NCI-H2081 treated with DMSO at 0.1 percent for 48 hours (cell line): ENCODE measurements around the gene CACNA1E.
"Not testable (repeated sequence)": the region's sequence is repeated elsewhere in the genome, so short reads cannot be mapped to it uniquely, and the experiment has no call there.

Experiments
- DNase-seq: peaks from one replicate; lab custom pipeline; 2025; lab: John Stamatoyannopoulos, UW

CACNA1E gene

DNA sequence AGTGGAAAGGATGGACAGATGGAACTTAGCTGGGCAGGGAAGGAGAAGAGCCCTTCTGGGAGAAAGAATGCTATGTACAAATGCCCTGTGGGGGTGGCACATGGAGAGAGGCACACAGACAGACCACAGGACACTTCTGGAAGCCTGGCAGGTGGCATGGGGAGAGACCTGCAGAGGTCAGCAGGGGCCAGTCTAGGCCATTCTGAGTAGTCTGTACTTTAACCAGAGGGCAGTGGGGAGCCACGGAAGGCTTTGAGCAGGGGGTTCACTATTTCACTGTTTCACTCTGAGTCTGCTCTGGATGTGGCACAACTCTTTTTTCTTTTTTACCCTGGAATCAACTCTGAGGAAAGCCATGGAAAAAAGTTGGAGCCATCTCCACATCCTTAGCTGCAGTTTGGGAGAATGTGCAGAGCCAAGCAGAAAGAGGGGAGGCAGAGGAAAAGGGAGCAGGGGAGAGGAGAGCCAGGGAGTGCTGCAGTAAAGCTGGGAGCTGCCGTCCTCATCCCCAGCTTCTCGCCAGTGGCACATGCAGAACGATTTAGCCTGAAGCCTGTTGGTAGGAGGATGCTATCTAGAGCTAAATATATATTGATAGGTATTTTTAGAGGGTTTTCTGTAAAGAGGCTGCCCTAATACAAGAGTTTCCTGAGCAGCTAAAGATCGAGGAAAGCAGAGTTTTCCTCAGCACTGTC lies 34.0 kb downstream of the CACNA1E start:
- no peak for DNase-seq

DNA sequence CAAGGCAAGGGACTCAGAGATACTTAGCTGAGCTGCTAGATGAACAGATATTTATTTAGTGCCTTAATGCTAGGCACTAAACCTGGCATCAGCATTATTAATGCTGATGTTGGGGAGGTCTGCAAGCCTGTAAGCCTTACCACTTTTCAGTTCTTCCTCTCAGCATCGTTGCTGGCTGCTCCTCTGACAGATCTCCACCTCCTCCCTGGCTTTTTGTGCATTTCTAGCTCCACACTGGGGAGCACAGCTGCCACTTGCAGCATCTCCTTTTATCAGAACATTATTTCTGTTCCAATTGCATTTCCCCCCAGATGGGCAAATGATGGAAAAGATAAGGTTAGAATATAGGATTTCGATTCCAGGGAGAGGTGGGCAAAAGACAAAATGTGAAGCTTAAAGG lies 34.8 kb downstream of the CACNA1E start:
- DNase-seq: no peak

DNA sequence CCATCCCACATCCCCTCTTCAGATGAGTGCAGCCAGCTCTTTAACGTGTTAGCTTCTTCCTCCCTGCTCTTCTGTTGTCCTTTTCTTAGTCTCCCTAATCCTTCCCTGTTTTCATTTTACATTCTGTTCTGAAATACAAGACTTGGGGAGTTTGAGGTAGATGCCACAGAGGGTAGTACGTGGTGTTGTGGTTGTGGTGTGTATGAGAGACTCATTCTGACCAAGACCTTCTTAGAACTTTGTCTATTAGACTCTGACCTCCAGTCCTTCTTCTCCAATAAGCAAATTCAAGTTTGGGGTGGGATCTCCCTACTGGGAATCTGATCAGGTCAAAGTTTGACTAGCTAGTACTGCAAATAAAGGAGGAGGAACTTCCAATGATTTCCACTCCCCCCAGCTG lies 39.5 kb downstream of the CACNA1E start:
- DNase-seq: no peak

DNA sequence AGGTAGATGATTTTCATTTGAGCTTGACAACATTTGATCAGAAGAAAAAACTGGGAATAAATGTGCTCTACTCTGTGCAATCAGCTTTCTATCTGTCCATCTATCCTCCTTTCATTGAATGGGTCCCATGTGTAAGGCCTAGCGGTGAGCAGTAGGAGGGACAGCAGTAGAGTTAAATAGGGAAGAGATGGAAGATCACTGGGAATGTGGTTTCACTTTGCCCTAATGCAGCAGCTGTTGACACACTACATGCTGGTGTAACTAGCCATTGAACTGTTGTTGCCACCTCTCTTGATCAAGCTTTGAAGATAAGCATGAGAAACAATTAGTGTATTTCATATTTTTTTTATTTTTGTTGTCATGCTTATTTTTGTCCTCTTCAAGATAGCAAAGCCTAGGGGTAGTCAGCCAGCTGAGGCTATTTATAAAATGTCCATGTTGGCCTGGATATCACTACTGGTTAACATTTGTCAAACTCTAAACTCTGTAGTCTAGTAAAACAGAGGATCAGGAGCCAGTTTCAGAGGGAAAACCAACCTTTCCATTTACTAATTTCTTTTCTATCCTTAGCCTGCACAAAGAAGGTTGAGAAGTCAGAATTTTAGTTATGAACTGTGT lies 41.9 kb downstream of the CACNA1E start:
- no peak for DNase-seq

DNA sequence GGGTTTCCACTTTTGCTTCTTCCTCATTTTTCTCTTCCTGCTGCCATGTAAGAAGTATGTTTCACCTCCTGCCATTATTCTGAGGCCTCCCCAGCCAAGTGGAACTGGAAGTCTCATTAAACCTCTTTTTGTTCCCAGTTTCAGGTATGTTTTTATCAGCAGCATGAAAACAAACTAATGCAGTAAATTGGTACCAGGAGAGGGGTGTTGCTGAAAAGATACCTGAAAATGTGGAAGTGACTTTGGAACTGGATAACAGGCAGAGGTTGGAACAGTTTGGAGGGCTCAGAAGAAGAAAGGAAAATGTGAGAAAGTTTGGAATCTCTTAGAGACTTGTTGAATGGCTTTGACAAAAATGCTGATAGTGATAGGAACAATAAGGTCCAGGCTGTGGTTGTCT lies 44.9 kb downstream of the CACNA1E start:
- not testable (repeated sequence) for DNase-seq

DNA sequence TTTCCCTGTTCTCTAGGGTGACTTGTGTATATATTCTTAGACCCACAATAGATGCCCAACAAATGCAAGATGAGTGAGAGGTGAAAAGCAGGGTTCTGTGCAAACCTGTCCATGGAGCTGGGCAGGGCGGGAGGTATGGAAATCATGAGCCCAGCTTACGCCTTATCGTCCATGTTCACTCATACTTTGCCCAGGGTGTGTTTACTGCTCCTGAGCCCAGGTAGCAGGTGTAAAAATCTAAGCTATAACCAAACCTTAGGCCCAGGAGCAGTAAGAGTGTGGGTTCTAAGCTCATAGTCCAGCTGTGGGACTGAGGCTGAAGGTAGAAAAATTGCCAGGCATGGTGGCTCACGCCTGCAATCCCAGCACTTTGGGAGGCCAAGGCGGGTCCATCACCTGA lies 48.1 kb downstream of the CACNA1E start:
- DNase-seq: no peak

DNA sequence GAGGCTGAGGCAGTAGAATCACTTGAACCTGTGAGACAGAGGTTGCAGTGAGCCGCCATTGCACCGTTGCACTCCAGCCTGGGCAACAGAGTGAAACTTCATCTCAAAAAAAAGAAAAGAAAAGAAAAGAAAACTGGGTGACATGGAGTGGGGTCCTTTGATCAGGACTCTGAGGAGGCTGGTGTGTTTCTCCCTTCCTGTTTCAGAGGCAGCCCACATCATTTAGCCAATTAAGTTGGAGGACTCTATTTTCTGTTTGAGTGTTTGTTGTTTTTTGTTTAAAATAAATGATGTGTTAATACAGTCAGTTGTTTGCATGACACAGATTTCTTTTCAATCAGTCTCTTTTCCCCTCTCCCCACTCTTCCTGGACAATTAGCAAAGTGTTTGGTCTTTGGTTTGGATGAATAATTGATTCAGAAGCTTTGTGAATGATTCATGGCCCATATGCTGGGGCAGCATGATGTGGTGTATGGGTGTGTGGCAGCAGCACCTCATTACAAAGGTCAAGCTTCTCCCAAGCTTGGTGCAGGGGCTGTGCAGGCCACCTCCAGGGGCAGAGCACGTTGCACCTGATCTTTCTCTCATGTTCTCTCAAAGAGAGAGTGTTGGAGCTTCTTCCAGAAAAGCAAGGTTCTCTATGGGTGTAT lies 48.8 kb downstream of the CACNA1E start:
- no peak for DNase-seq

DNA sequence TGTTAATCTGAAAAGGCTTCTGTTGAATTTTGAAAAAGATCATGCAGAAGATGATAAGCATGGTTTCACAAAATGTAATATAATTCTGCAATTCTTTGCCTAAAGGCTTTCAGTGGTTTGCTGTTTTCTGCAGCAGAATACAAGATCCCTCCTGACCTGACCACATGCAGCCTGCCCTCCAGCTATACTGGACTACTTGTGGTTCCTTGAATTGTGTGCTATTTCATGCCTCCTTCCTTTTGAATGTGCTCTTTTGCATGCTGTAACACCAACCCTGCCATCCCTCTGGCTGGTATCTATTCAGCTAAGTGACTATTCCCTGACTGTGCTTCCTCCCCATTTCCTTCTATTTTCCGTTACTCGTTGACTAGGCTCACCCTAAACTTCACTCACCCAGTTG lies 55.5 kb downstream of the CACNA1E start:
- no peak for DNase-seq

DNA sequence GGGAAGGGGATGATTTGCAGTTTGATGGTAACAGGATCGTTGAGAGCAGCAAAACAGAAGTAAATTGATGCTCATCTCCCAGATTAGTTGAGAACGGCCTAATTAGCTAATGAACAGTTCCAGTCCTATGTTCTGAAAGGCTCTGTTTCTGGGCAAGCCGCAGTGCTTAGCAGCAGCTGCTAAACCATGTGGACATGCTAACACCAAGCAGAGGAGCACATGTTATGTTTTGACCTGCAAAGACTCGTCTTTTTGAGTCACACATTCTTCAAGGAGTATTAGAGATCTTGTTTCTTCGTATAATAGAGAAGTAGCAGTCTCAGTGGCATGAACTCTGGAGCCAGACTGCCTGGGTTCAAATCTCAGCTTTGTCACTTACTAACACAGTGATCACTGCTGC lies 58.1 kb downstream of the CACNA1E start:
- no peak for DNase-seq

DNA sequence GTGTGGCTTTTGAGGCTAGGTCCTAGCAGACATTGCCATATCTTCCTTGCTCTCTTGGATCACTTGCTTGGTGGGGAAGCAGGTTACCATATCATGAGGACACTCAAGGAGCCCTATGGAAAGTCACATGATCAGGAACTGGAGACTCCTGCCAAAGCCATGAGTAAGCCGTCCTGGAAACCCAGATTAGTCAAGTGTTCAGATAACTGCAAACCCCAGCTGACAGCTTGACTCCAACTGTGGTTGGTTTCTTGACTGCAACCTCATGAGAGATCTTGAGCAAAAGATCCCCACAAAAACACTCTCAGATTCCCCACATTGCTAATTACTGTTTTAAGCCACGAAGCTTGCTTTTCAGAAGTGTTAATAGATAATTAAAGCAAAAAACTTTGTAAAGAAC lies 58.6 kb downstream of the CACNA1E start:
- no peak for DNase-seq

DNA sequence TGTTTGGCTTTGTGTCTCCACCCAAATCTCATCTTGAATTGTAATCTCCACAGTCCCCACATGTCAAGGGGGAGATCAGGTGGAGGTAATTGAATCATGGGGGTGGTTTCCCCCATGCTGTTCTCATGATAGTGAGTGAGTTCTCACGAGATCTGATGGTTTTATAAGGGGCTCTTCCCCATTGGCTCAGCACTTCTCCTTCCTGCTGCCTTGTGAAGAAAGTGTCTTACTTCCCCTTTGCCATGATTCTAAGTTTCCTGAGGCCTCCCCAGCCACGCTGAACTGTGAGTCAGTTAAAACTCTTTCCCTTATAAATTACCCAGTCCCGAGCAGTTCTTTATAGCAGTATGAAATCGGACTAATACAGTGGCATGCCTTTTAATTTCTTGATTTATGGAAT lies 59.1 kb downstream of the CACNA1E start:
- DNase-seq: not testable (repeated sequence)

DNA sequence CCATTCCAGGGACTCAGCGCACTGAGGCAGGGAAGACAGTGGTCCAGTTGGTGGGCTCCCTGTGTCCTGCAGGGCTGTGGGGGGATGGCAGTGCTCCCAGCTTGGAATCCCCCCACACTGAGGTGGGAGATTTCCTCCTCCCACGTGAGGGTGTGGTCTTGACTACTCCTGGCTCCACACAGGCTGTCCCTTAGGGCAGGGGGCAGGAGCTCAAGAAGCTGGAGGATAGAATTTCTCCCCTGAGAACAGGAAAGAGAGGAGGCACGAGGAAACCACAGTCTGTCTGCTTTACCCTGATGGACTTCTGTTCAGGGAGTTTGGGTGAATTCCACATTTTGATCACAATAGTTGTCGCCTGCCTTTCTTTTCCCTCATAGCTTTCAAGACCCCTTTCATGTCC lies 62.1 kb downstream of the CACNA1E start:
- DNase-seq: no peak

DNA sequence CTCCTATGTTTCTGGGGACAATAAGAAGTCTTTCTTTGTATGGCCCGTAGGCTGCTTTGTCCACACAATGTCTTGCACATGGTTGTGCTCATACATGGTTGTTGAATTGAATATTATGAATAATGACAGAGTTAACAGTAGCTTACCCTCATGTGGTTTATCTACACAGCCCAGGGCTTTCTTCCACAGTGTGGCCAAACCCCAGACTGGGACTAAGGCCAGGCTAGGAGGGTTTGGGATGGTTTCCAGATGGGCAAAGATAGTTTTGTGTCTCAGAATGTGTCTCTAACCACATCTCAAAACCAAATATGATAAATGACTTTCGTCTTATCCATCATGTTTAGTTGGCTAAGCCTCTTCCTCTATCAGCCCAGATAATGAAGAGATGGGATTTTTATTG lies 65.2 kb downstream of the CACNA1E start:
- DNase-seq: no peak

DNA sequence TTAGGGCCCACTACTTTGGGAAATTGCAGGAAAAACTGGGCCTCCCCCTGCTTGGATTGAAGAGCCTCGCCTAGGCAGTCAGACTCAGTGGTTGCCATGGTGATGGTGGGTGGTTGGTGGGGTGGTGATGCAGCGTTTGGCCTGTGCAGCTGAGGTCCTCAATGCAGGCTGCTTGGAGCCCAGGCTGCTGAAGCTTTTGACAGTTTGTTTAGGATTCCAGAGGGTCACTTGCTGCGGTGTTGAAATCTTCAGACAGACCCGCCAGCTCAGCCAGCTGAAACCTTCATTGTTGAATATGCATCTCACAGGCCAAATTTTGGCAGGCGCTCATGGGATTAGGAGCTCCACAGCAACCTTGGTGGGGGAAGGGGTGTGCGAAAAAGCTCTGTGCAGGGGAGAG lies 67.9 kb downstream of the CACNA1E start:
- DNase-seq: no peak

DNA sequence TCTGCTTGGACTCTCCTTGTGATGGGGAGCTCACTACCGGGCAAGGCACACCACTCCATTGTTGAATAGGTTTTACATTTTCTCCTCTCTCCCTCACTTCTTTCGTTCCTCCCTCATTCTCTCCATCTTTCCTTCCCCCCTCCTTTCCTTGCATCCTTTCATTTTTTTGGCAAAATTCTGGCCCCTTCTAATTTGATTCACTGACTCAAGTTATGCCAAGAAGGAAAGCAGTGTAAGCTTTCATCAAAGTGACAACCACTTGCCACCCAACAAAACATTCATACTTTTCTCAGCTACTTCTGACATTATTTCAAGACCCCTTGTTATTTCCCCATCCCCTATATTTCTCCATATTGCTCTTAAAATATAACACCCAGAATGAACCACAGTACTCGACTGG lies 68.4 kb downstream of the CACNA1E start:
- DNase-seq: no peak

DNA sequence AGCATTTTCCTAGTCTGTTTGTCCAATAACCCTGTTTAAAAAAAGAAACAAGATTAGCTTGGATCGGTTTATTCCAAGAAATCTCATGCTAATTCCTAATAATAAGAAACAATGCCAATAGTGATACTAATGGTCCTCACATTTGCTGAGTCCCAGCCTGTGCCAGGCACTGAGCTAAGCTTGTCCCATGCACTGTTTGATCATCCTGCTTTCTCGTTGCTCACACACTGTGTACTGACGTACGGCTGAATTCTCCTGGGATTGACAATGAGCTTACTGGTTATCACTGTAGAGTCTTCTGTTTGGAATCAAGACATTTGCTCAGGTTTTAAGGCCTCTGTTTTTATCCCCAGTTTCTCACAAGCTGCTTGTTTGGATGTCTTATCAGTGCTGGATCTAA lies 71.1 kb downstream of the CACNA1E start:
- DNase-seq: no peak

DNA sequence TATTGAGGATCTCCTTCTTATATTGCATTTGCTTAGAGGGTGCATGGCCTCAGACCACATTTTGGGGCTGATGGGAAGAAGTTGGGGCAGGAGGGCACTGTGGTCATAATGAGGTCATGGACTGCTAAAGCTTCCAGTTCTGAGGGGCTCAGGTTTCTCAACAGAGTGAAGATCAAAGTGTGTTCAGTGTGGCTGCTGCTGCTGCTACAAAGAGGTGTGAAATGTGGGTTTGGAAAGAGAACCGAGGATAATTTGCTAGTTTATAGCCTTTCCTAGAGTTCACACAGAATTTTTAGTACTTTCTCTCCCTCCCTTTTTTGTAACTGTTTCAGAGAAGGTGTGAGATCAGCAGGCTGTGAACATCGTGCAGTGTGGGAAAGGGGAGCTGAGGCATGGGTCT lies 73.3 kb downstream of the CACNA1E start:
- no peak for DNase-seq

DNA sequence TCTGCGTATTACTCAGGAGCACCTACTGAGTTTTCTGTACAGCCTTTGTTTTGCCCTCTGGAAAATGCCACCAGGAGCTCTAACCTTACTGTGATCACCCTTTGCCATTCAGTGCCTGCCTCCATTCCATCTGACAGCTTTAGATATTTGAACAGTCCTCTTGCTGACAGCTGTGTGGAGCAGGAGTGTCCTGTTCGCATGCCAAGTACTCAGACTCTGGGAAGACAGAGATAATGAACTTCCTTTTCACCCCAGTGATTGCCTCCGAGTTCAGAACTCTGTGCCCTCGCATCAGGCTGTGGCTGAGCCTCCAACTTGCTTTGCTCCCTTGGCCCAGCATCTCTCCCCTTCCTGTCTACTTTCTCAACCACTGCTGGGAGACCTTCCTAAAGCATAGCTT lies 74.0 kb downstream of the CACNA1E start:
- DNase-seq: no peak

DNA sequence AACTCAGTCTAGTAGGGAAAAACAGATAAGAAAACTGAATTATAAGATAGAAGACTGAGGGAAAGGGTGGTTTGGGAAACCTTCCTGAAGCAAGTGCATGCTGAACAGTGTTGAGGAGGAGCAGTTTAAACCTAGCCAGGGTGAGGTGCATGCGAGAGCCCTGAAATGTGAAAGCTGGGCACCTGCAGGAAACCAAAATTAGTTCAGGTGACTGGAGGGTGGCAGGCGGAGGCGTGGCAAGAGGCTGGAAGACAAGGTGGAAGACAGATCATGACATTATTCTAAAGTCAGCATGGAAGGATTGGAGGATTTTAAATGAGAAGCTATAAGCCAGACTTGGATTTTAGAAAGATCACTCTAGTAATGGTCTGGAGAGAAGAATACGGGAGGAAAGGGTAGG lies 75.1 kb downstream of the CACNA1E start:
- no peak for DNase-seq

DNA sequence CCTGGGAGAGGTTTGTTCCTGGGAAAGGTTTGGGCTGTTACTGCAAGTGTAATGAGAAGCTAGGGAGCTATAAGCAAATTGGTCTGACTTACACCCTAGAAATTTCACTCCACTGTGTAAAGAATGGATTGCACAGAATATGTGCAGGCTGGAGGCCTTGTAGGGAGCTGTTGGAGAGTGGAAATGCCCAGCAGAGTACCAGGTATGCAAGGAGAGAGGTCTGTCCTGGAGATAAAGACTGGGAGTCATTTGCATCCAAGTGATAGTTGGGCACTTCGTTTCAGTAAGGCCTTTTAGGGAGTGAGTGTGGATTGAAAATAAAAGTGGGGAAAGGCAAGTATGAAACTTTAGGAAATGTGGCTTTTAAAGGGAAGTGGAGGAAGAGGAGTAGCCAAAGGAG lies 75.8 kb downstream of the CACNA1E start:
- no peak for DNase-seq

DNA sequence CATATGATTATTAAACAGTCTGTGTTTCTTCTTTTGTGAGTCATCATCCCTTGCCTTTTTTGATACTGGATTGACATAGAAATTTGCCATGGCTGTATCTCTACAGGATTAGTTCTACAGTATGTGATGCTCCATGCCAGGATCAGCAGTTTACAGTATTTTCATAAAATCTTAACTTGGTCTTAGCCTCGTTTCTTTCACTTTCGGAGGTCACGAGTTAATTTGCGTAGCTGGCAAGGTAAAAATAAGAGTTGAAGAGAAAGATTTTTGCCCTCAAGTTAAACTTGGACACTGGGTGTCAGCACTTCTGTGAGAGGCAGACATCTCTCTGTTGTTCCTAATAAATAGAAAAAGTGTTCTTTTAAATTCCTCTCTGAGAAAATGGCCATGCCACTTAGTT lies 79.1 kb downstream of the CACNA1E start:
- no peak for DNase-seq

DNA sequence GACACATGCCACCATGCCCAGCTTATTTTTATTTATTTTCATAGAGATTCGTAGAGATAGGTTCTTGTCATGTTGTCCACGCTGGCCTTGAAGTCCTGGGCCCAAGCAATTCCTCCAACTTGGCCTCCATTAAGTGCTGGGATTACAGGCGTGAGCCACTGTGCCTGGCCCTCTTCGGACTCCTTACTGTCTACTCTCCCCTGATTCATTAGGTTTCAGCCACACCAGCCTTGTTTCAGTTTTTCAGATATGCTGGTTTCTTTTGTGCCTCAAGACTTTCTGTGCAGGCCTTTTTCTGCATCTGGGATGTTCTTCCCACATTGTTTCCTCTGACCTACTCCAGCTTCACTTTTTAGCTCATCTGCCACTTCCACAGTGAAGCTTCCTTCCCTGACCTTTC lies 85.4 kb downstream of the CACNA1E start:
- no peak for DNase-seq

DNA sequence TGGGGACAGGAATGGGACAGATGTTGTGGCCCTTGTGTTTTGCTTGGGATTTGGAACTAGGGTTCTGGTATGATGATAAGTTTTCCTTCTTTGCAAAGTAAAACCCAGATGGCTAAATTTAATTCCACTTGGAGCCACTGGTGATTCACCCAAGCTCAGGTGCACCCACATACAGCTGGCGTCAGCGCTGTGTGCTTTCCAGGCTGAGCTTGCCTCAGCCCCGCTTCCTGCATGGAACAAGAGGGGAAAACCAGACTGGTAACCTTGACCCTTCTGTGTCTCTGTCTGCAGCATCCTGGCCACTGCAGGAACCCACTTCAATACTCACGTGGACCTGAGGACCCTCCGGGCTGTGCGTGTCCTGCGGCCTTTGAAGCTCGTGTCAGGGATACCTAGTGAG lies 94.2 kb downstream of the CACNA1E start:
- no peak for DNase-seq

DNA sequence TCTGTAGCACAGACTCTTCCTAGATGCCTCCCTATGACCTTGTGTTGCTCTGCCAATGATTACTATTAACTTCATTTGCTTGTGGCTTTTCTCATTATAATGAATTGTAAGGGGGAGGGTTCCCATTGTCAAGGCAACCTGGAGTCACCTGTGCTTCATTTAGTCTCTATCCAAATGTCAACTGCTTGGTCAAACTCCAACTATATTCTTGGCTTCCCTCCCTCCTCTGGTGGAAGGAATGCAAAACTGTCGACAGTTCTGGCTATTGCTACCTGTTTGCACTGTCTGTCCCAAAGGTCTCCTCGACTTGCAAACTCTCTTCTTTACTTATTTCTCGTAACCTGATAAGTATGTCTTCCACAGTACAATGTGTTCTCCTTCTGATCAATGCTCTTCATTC lies 100.3 kb downstream of the CACNA1E start:
- no peak for DNase-seq
